Thyroid gland (tissue), 4 donors: ENCODE data around the gene MED16. TPM values are rescaled to one million over a fixed set of nuclear protein-coding genes. Genes with fewer than 3 reads are reported as not detected.

Experiments
- DNase-seq, 2 donors: peaks; one replicate each; pipeline ENCODE4 v3.0.0-alpha.2; 2019
- H3K27ac ChIP-seq, 3 donors: fragments of 200-600 bp; sonication (generic); 1 replicate in 2 of 3; 2 replicates in 1 of 3; pipeline ENCODE4 v1.5.1; 2016 to 2019; ENCODE audit warnings: mild to moderate bottlenecking in 1 of 3, moderate library complexity in 1 of 3
- H3K27me3 ChIP-seq: fragments of 200-600 bp; sonication (generic); one replicate; pipeline ENCODE4 v1.5.1; 2019
- H3K36me3 ChIP-seq, 2 donors: fragments of 200-600 bp; sonication (generic); one replicate each; pipeline ENCODE4 v1.5.1; 2016 to 2019
- H3K4me1 ChIP-seq, 2 donors: fragments of 200-600 bp; sonication (generic); one replicate each; pipeline ENCODE4 v1.5.1; 2017 to 2019
- H3K4me3 ChIP-seq, 3 donors: fragments of 200-600 bp; sonication (generic); replicated peaks in 1 of 3; 1 replicate in 2 of 3; 2 replicates in 1 of 3; pipeline ENCODE4 v1.5.1; 2016; ENCODE audit warnings: mild to moderate bottlenecking in 1 of 3
- H3K9me3 ChIP-seq: fragments of 200-600 bp; sonication (generic); one replicate; pipeline ENCODE4 v1.5.1; 2017
- CTCF ChIP-seq, 6 experiments: fragments of 200-600 bp in 3 of 6; fragments of 450-650 bp in 3 of 6; sonication (generic) in 3 of 6; IDR thresholded peaks; one replicate each; pipeline ENCODE4 v1.5.1; 2016 to 2019; ENCODE audit warnings: antibody characterized with exemption in 6 of 6, mild to moderate bottlenecking in 2 of 6, inconsistent platforms in 1 of 6, moderate library complexity in 1 of 6
- POLR2A ChIP-seq, 2 donors: fragments of 450-650 bp; IDR thresholded peaks; one replicate each; pipeline ENCODE4 v1.6.1; 2017; ENCODE audit warnings: antibody characterized with exemption in 2 of 2, mild to moderate bottlenecking in 2 of 2, moderate library complexity in 1 of 2
- WGBS, 2 donors: methylation state at CpG; one replicate each; pipeline ENCODE4 v1.1.5; 2017; 5-methylcytosine and 5-hydroxymethylcytosine counted together
- intact Hi-C: fragments of 100-400 bp; cut with DNase I; formaldehyde crosslinking; loops from one replicate; pipeline ENCODE4 v1.15.1; 2023
- total RNA-seq, 4 donors: library from RNA; depleted of rRNA; stranded (reverse); fragments of >200 nt; gene quantifications; one replicate each; pipeline ENCODE4 v1.2.3, GENCODE V29; 2016

The MED16 gene
- total RNA-seq, 4 donors from 2014 or later: 33.2 to 66.5 (median 54.3) TPM

- WGBS, 2 donors: 94 to 95% methylated on average over 30 to 39 of the region's 39 CpGs
- DNase-seq: no peak
- intact Hi-C loops: no loop called here
- H3K27ac ChIP-seq: no peak overlapping the region
- H3K36me3 ChIP-seq: peaks cover 10 to 16% of the 10 kb centered on the region in 2 donors
- TF ChIP-seq CTCF (IDR thresholded peaks at IDR 0.05): no peak
- no peak for TF ChIP-seq POLR2A (IDR thresholded peaks at IDR 0.05)
- no peaks in the 10 kb centered on the region for H3K9me3 ChIP-seq
- no peaks in the 10 kb centered on the region for H3K27me3 ChIP-seq
- no peak overlapping the region for H3K4me3 ChIP-seq
- H3K4me1 ChIP-seq: peaks cover 0 to 4% of the 10 kb centered on the region in 2 donors
These were observed 25.0 kb downstream of the MED16 start for GRCh38 chr19:867855-868457.

DNA sequence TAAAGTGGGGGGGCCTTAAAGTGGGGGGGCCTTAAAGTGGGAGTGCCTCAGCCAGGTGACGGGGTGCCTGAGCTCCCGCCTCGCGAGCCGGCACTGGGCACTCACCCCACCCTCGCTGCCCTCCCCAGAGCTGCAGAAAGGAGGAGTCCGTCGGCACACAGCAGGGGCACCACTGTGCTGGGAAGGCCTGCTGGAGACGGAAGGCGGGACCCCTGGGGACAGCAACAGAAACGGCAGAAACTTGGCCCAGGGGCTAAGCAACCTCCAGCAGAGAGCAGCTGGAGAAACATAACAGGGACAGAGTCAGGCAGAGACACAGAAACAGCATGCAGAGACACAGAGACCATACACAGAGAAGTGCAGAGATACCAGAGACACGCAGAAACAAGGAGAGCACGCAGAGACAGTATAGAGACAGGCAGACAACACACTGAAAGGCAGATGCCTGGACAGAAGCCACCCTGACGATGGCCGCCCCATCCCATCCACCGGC lies 25.6 kb downstream of the MED16 start:
- intact Hi-C loops: no loop called here
- H3K27me3 ChIP-seq: no peaks in the 10 kb centered on the region
- no peak overlapping the region for H3K4me3 ChIP-seq
- H3K27ac ChIP-seq: no peak overlapping the region
- H3K9me3 ChIP-seq: no peaks in the 10 kb centered on the region
- no peak for TF ChIP-seq POLR2A (IDR thresholded peaks at IDR 0.05)
- TF ChIP-seq CTCF (IDR thresholded peaks at IDR 0.05): no peak
- WGBS, 2 donors: 86 to 88% methylated on average over 10 to 16 of the region's 16 CpGs
- H3K4me1 ChIP-seq: peaks cover 0 to 4% of the 10 kb centered on the region in 2 donors
- DNase-seq: no peak
- H3K36me3 ChIP-seq: peaks cover 9 to 16% of the 10 kb centered on the region in 2 donors

DNA sequence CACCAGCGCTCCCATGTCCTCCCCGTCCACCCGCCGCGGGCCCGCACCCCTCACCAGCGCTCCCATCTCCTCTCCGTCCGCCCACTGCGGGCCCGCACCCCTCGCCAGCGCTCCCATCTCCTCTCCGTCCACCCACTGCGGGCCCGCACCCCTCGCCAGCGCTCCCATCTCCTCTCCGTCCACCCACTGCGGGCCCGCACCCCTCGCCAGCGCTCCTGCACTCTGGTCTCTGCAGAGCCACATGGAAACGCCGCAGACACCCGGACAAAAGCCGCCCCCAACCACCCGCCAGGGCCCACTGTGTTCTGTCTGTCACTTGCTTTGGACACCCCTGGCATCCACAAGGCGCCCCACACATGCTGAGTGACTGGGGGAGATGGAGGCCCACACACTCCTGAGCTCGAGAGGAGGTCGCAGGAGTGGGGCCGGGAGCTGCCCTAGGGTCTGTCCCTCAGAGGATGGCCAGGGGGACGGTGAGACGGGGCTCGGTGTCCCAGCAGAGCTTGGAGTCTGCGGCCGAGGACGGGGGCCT lies 26.2 kb downstream of the MED16 start:
- Histone ChIP-seq H3K36me3 (peaks cover 5 to 16% of the 10 kb centered on the region in 2 donors), H3K4me1 (peaks cover 3 to 4% of the 10 kb centered on the region in 2 donors), H3K4me3 (no peak overlapping the region), H3K9me3 (no peaks in the 10 kb centered on the region), H3K27ac (no peak overlapping the region), H3K27me3 (no peaks in the 10 kb centered on the region)
- intact Hi-C loops: no loop called here
- DNase-seq: no peak
- no peak for TF ChIP-seq POLR2A (IDR thresholded peaks at IDR 0.05)
- 88 to 90% methylated on average over 14 to 38 of the region's 38 CpGs for WGBS, 2 donors

DNA sequence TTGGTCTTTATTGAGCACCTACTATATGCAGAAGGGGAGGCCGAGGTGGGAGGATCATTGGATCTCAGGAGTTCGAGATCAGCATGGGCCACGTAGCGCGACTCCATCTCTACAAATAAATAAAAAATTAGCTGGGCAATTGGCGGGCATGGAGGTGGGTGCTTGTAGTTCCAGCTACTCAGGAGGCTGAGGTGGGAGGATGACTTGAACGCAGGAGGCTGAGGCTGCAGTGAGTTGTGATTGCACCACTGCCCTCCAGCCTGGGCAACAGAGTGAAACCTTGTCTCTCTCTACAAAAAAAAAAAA lies 29.7 kb downstream of the MED16 start:
- Histone ChIP-seq H3K4me1 (peaks cover 4 to 6% of the 10 kb centered on the region in 2 donors), H3K9me3 (no peaks in the 10 kb centered on the region), H3K27me3 (no peaks in the 10 kb centered on the region), H3K36me3 (peaks cover 0 to 8% of the 10 kb centered on the region in 2 donors), H3K27ac (no peak overlapping the region), H3K4me3 (no peak overlapping the region)
- intact Hi-C loops: loop anchor here (5.0 kb wide), 2 partner anchors 54 to 119 kb away; partner anchors contain the start of genes KISS1R and WDR18
- DNase-seq: no peak
- TF ChIP-seq POLR2A (IDR thresholded peaks at IDR 0.05) (no peak), CTCF (IDR thresholded peaks at IDR 0.05) (no peak)
- WGBS, 2 donors: 76 to 87% methylated on average over 7 of the region's 7 CpGs

- DNase-seq: peak; percentile 42 to 47
- Histone ChIP-seq H3K27ac (no peak overlapping the region), H3K4me1 (peaks cover 4 to 6% of the 10 kb centered on the region in 2 donors), H3K36me3 (peaks cover 0 to 2% of the 10 kb centered on the region in 2 donors), H3K4me3 (no peak overlapping the region), H3K9me3 (no peaks in the 10 kb centered on the region), H3K27me3 (no peaks in the 10 kb centered on the region)
- WGBS, 2 donors: 23 to 29% methylated on average over 20 to 24 of the region's 48 CpGs
- TF ChIP-seq CTCF (IDR thresholded peaks at IDR 0.05): no peak
- TF ChIP-seq POLR2A (IDR thresholded peaks at IDR 0.05): no peak
- intact Hi-C loops: loop anchor here (5.0 kb wide), 2 partner anchors 55 to 120 kb away; partner anchors contain the start of genes KISS1R and WDR18
These were observed 30.2 kb downstream of the MED16 start for GRCh38 chr19:862581-863314.
